SH-SY5Y (cell line): ENCODE measurements around the gene B4GALT5.

Experiments
- GATA2 ChIP-seq: IDR thresholded peaks from 2 replicates; pipeline ENCODE4 v1.6.1; 2011; ENCODE audit warnings: mild to moderate bottlenecking, low read depth, low read length
- GATA3 ChIP-seq: IDR thresholded peaks from 2 replicates; pipeline ENCODE4 v1.6.1; 2011; ENCODE audit warnings: low read depth, mild to moderate bottlenecking, low read length, moderate library complexity

Gene B4GALT5

GRCh38 chr20:49696594-49696993, 17.1 kb downstream of the B4GALT5 start:
- no peak for TF ChIP-seq GATA3
- TF ChIP-seq GATA2 = no peak

GRCh38 chr20:49695830-49696229, 17.8 kb downstream of the B4GALT5 start:
- TF ChIP-seq GATA3 = no peak
- no peak for TF ChIP-seq GATA2

- TF ChIP-seq GATA3 (no peak), GATA2 (no peak)
These were observed 19.1 kb downstream of the B4GALT5 start for GRCh38 chr20:49694450-49695071.

DNA sequence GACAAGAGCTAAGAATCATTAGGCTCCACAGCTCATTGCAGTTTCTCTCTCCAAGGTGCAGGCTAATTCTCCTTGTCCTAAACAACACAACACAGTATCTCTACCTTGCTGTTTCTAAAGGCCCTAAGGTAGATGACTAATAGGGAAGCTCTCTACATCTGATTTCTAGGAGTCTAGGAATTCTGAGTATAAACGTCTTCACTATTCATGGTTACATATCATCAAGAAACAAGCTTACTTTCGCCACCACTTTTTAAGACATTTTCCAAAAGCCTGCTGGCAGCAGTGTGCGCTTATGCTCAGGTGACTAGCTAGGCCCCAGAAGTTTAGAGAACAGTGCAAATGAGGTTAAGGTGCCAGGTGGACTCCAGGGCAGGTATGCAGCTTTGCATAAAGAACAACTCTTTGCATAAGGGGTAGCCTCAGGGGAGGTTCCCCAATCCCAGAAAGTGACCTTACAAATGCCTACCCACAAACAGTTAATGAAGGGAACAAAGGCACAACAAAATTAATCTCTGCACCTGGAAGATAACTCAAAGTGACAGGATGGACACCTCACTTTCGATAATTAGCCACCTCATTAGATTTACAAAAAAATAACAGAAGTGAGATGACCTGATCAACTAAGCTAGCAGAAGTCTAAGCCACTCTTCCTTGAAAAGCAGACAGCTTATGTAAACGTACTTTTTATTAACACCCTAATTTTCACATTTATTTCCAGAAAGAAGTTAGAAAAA, 20.1 kb downstream of the B4GALT5 start:
- no peak for TF ChIP-seq GATA2
- TF ChIP-seq GATA3 = no peak

DNA sequence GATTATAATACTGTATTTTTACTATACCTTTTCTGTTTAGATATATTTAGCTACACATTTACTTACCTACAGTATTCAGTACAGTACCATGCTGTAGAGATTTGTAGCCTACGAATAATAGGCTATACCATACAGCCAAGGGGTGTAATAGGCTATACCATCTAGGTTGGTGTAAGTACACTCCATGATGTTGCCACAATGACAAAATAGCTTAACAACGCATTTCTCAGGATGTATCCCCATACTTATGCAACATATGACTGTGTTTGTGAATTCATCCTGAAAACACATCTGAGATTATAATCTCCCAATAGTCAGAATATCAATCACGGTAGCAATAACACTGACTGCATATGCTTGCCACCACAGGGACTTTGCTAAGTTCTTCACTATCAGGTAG, 20.7 kb downstream of the B4GALT5 start:
- TF ChIP-seq GATA3 (no peak), GATA2 (no peak)

DNA sequence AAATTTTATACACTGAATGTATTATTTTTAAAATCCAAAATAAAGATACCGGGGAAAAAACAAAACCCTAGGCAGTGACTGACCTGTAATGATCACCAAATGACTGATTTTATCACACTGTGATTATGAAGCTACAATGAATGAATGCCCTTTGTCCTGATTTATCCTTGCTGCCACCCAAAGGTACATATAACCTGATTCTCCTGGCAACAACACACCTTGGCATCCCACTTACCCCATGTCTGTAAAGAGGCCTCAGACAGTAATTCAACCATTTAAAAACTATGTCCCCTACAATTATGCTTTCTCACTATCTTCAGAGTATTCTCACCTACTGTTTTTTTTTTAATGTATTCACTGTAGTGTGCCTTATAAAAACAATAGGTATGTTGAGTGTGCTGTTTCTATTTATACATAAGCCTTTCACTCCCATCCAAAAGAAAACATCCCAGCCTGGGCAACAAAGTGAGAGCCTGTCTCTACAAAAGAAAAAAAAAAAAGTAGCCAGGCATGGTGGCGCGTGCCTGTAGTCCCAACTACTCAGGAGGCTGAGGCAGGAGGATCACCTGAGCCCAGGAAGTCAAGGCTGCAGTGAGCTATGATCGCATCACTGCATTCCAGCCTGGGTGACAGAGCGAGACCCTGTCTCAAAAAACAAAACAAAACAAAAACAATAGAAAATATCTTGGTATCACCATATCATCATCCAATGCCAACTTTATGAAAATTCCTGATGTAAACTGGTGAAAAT, 21.7 kb downstream of the B4GALT5 start:
- TF ChIP-seq GATA2 (no peak), GATA3 (no peak)

DNA sequence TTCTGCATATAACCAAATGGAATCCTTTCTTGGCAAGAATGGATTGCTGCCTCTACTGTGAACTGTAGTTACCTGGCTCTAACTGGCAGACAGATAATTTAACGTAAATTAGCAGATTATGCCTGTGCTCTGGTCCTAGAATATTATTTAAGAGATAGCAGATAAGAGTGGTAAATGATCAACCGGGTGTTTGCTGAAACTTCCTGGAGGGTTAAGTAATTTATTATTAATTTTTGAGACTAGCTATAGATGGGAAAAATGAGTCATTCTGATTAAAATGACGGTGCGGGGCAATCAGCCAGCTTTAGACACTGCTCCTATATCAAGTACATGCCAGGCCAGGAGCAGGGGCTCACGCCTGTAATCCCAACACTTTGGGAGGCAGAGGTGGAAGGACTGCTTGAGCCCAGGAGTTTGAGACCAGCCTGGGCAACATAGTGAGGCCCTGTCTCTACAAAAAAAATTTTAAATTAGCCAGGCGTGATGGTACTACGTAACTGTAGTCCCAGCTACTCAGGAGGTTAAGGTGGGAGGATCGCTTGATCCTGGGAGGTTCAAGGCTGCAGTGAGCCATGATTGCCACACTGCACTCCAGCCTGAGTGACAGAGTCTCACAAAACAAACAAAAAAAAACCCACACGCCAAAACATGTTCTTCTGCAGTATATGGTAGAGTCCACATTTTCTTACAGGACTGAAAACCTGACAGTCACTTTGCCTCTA, 22.6 kb downstream of the B4GALT5 start:
- no peak; the same call in 1 of the 2 replicates for TF ChIP-seq GATA2
- TF ChIP-seq GATA3 = no peak

DNA sequence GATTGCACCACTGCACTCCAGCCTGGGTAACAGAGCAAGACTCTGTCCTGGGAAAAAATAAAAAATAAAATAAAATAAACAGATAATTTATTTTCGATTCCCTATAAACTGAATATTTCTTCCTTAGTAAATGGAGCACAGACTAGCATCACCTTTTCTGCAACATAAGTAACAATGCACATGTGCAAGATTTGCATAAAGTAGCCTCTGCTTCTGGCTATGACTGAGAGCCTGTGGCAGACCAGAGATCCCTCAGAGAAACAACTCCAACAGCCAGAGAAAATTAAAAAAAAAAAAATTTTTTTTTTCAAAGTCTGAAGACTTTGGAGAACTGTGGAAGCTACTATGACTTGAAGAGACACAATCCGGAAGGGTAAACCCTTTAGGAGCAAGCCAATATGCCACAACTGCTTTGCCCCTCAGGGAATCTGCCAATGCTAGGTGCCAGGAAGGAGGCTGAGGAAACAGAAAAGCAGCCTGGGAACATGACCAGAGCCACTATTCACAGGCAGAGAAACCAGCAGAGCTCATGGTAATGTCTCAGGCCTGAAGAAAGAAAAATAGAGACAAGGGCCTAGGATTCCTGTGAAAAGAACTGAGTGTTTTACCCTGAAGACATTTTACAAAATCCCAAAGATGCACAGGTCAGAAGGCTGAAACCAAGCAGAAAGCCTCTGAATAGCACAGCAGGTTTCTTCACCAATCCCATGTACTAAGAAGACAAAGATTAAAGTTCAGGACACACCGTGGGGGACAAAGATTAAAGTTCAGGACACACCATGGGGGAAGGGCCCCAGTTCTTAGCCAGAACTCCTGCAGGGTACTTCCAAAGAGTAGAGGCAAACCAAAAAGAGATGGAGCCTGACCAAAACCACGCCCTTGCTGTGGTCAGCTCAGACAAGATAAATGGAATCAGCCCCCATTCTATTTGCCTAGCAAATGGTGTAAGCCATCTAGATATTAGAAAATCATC, 25.8 kb downstream of the B4GALT5 start:
- TF ChIP-seq GATA3 = no peak
- TF ChIP-seq GATA2 = no peak

DNA sequence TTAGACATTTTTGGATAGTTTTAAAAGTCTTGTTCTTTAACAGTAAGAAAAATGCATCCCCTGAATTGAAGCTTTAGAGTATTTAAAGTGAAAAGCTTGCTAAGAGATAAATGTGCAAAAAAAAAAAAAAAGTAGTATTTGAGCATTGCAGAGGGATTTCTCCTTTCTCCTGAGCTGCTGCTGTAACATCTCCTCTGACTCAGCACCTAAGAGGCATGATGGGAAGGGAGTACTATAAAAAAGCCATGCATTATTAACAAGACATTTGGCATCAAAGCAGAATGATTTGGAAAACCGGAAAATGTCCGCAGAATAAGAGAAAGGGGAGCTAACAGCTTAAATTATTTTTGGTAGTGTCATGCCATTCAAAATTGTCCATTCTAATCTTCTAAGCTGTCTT, 27.9 kb downstream of the B4GALT5 start:
- TF ChIP-seq GATA3 (no peak), GATA2 (no peak)

DNA sequence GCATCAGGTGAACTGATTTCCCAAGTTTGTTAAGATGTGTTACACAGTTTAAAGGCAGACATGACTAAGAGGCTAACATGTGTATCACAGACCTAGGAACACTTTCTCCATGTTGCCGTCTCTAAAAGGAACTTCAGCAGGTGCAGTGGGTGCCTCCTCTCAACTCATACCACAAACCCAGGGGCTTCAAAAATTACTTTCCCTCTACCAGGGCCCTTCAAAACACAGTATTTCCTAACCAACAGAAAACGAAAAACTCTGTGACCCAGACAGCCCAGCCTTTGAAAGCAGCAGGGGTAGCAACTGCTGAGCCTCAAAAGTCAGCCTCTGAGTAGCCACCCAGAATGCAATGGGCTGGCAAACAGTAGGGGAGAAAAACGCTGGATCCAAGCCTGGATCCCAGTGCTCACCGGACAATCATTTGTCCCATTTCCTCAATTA, 28.5 kb downstream of the B4GALT5 start:
- no peak for TF ChIP-seq GATA3
- no peak for TF ChIP-seq GATA2

GRCh38 chr20:49684335-49684997, 29.2 kb downstream of the B4GALT5 start:
- no peak for TF ChIP-seq GATA2
- no peak for TF ChIP-seq GATA3

DNA sequence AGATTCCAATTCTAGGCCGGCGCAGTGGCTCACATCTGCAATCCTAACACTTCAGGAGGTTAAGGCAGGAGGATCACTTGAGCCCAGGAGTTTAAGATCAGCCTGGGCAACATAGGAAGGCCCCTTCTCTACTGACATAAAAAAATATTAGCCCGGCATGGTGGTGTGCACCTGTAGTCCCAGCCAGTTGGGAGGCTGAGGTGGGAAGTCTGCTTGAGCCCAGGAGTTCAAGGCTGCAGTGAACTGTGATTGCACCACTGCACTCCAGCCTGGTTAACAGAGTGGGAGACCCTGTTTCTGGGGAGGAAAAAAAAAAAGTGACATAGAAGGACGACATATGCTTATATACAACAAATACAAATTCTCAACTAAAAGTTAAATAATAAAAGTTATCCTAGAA, 30.9 kb downstream of the B4GALT5 start:
- TF ChIP-seq GATA2 (no peak), GATA3 (no peak)

DNA sequence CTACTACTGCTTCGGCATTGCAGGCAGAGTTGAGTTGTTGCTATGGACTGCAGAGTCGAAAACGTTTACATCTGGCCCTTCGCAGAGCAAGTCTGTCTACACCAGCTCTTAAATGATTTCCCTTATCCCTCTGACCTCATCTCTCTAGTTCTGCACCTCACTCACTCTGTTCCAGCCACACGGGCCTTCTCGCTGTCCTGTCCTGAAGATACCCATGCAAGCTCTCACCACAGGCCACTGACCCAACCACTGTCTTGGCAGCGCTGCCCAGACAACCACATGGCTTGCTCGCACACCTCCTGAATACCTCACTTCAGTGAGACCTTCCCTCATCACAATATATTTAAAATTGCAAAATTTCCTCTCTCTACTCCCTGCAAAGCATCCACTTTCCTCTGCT, 31.4 kb downstream of the B4GALT5 start:
- TF ChIP-seq GATA2 (no peak), GATA3 (no peak)
